H9 (cell line): Measurements from ENCODE around the gene DEFB123. TPM values are rescaled to one million over a fixed set of nuclear protein-coding genes. Genes with fewer than 3 reads are reported as not detected.

ENCODE experiments used
- DNase-seq: peaks from one replicate; pipeline ENCODE4 v3.0.0-alpha.2; 2017
- H2AFZ ChIP-seq: one replicate; pipeline ENCODE4 v1.6.1; 2013; ENCODE audit warnings: mild to moderate bottlenecking, low read length, control low read depth, moderate library complexity
- H2AK5ac ChIP-seq: 2 replicates; pipeline ENCODE4 v1.6.1; 2013; ENCODE audit warnings: low read length, control low read depth, mixed read lengths; ENCODE audit not compliant: insufficient read length
- H2BK120ac ChIP-seq: one replicate; pipeline ENCODE4 v1.6.1; 2013; ENCODE audit warnings: low read depth, mild to moderate bottlenecking, low read length, control low read depth, inconsistent platforms; ENCODE audit not compliant: poor library complexity, severe bottlenecking
- H2BK12ac ChIP-seq: 2 replicates; pipeline ENCODE4 v1.6.1; 2013; ENCODE audit warnings: low read length, control low read depth, mixed read lengths, low read depth; ENCODE audit not compliant: insufficient read length
- H2BK15ac ChIP-seq: 2 replicates; pipeline ENCODE4 v1.6.1; 2013; ENCODE audit warnings: low read depth, low read length, control low read depth
- H2BK20ac ChIP-seq: one replicate; pipeline ENCODE4 v1.6.1; 2013; ENCODE audit warnings: low read depth, mild to moderate bottlenecking, low read length, control low read depth, inconsistent platforms; ENCODE audit not compliant: poor library complexity, severe bottlenecking
- H2BK5ac ChIP-seq: 2 replicates; pipeline ENCODE4 v1.6.1; 2013; ENCODE audit warnings: low read length, control low read depth, mixed read lengths; ENCODE audit not compliant: insufficient read length
- H3K14ac ChIP-seq: 2 replicates; pipeline ENCODE4 v1.6.1; 2013; ENCODE audit warnings: low read length, control low read depth; ENCODE audit not compliant: insufficient read depth
- H3K18ac ChIP-seq: 2 replicates; pipeline ENCODE4 v1.6.1; 2013; ENCODE audit warnings: low read depth, mild to moderate bottlenecking, mixed read lengths, low read length, control low read depth; ENCODE audit not compliant: insufficient read length
- H3K23ac ChIP-seq: 2 replicates; pipeline ENCODE4 v1.6.1; 2013; ENCODE audit warnings: low read length, control low read depth, mixed read lengths, low read depth; ENCODE audit not compliant: insufficient read length
- H3K23me2 ChIP-seq: 2 replicates; pipeline ENCODE4 v1.6.1; 2013; ENCODE audit warnings: low read depth, mild to moderate bottlenecking, mixed read lengths, low read length, control low read depth; ENCODE audit not compliant: insufficient read length, poor library complexity, severe bottlenecking
- H3K27ac ChIP-seq: 2 replicates; pipeline ENCODE4 v1.5.1; 2013; ENCODE audit warnings: low read length, control low read depth, mixed read lengths, low read depth; ENCODE audit not compliant: insufficient read length
- H3K27me3 ChIP-seq: 2 replicates; pipeline ENCODE4 v1.6.1; 2013; ENCODE audit warnings: low read length, control low read depth, inconsistent platforms; ENCODE audit not compliant: insufficient read depth
- H3K4ac ChIP-seq: 2 replicates; pipeline ENCODE4 v1.6.1; 2013; ENCODE audit warnings: low read depth, mild to moderate bottlenecking, control low read depth, inconsistent platforms, low read length, moderate library complexity
- H3K4me1 ChIP-seq: 2 replicates; pipeline ENCODE4 v1.6.1; 2013; ENCODE audit warnings: low read length, control low read depth, inconsistent platforms; ENCODE audit not compliant: insufficient read depth
- H3K4me2 ChIP-seq: 2 replicates; pipeline ENCODE4 v1.6.1; 2013; ENCODE audit warnings: low read length, control low read depth, mixed read lengths; ENCODE audit not compliant: insufficient read length, insufficient read depth
- H3K56ac ChIP-seq: 2 replicates; pipeline ENCODE4 v1.6.1; 2013; ENCODE audit warnings: low read depth, mild to moderate bottlenecking, mixed read lengths, low read length, control low read depth; ENCODE audit not compliant: insufficient read length
- H3K79me1 ChIP-seq: 2 replicates; pipeline ENCODE4 v1.6.1; 2013; ENCODE audit warnings: low read depth, mild to moderate bottlenecking, moderate library complexity, low read length, control low read depth, inconsistent platforms; ENCODE audit not compliant: insufficient read depth, poor library complexity, severe bottlenecking
- H3K79me2 ChIP-seq: 2 replicates; pipeline ENCODE4 v1.6.1; 2013; ENCODE audit warnings: low read length, control low read depth, inconsistent platforms; ENCODE audit not compliant: insufficient read depth
- H3K9ac ChIP-seq: 2 replicates; pipeline ENCODE4 v1.6.1; 2013; ENCODE audit warnings: low read length, control low read depth, mixed read lengths; ENCODE audit not compliant: insufficient read length; ENCODE audit errors: extremely low read depth
- H3K9me3 ChIP-seq: one replicate; pipeline ENCODE4 v1.6.1; 2013; ENCODE audit warnings: low read depth, low read length, inconsistent platforms; ENCODE audit not compliant: control insufficient read depth
- H3T11ph ChIP-seq: one replicate; pipeline ENCODE4 v1.6.1; 2013; ENCODE audit warnings: mild to moderate bottlenecking, low read length, control low read depth, inconsistent platforms
- H4K20me1 ChIP-seq: one replicate; pipeline ENCODE4 v1.6.1; 2013; ENCODE audit not compliant: control insufficient read depth, insufficient read length, insufficient read depth
- H4K5ac ChIP-seq: 2 replicates; pipeline ENCODE4 v1.6.1; 2013; ENCODE audit warnings: low read depth, mild to moderate bottlenecking, mixed read lengths, low read length, control low read depth; ENCODE audit not compliant: insufficient read length
- H4K8ac ChIP-seq: replicated peaks from 2 replicates; pipeline ENCODE4 v1.6.1; 2013; ENCODE audit warnings: low read length, control low read depth, mixed read lengths, low read depth; ENCODE audit not compliant: insufficient read length
- H4K91ac ChIP-seq: 2 replicates; pipeline ENCODE4 v1.6.1; 2013; ENCODE audit warnings: low read depth, mild to moderate bottlenecking, moderate library complexity, mixed read lengths, low read length, control low read depth; ENCODE audit not compliant: insufficient read length
- H3K27ac Mint-ChIP-seq, 3 experiments: 2 replicates in 2 of 3; 3 replicates in 1 of 3; pipeline ENCODE4 v1.8.0; 2020 to 2021; ENCODE audit warnings: mixed read lengths in 3 of 3, mild to moderate bottlenecking in 1 of 3, moderate library complexity in 1 of 3
- H3K27me3 Mint-ChIP-seq: 2 replicates; pipeline ENCODE4 v1.8.0; 2021; ENCODE audit warnings: low read depth, mild to moderate bottlenecking, moderate library complexity, mixed read lengths
- H3K36me3 Mint-ChIP-seq, 3 experiments: 2 replicates in 2 of 3; 3 replicates in 1 of 3; pipeline ENCODE4 v1.8.0; 2020 to 2021; ENCODE audit warnings: low read depth in 3 of 3, mixed read lengths in 3 of 3; ENCODE audit not compliant: insufficient read depth in 1 of 3
- H3K4me1 Mint-ChIP-seq, 2 experiments: 2 replicates each; pipeline ENCODE4 v1.8.0; 2020; ENCODE audit warnings: mixed read lengths in 2 of 2
- H3K4me3 Mint-ChIP-seq, 2 experiments: 2 replicates in 1 of 2; 3 replicates in 1 of 2; pipeline ENCODE4 v1.8.0; 2020 to 2021; ENCODE audit warnings: mild to moderate bottlenecking in 2 of 2, mixed read lengths in 2 of 2, moderate library complexity in 1 of 2
- H3K9me3 Mint-ChIP-seq, 2 experiments: 2 replicates in 1 of 2; 3 replicates in 1 of 2; pipeline ENCODE4 v1.8.0; 2020; ENCODE audit warnings: mild to moderate bottlenecking in 2 of 2, mixed read lengths in 2 of 2, moderate library complexity in 1 of 2
- CTCF ChIP-seq: fragments of 200-600 bp; sonication (generic); conservative IDR thresholded peaks from 3 replicates; pipeline ENCODE4 v1.8.0; 2021; ENCODE audit warnings: antibody characterized with exemption, mild to moderate bottlenecking
- WGBS: extraction: QIAGEN DNeasy Blood & Tissue Kit; methylation state at CpG from one replicate; pipeline ENCODE4 v1.1.7; 2013; ENCODE audit warnings: missing lambda C conversion rate, low lambda C conversion rate, mixed read lengths; ENCODE audit not compliant: insufficient read length; ENCODE audit errors: extremely low coverage; 5-methylcytosine and 5-hydroxymethylcytosine counted together
- total RNA-seq: library from RNA; stranded (reverse); gene quantifications from 2 replicates; pipeline ENCODE4 v1.2.1, GENCODE V29; 2021

The DEFB123 gene
- total RNA-seq, 1 experiment from 2014 or later = not detected

DNA sequence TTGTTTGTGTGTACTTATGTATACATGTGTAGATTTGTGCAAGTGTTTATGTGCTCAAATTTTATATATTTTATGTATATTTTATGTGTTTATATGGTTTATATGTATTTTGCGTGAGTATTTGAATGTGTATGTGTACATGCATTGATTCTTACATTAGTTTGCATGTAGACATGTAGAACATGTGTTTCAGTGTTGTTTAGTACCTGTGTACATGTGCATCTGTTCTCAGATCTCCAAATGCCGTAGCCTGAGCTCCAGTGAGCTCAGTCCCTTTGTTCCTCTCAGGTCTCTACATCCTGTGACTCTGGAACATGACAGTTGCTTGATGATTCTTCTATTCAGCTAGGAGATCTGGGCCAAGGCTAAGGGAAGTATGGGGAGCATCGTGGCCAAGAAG, 45.5 kb upstream of the DEFB123 start:
- no peak overlapping the region for H3K14ac ChIP-seq
- H2BK5ac ChIP-seq = no peak overlapping the region
- peaks cover 4% of the 10 kb centered on the region for H3K23me2 ChIP-seq
- WGBS = 100% methylated on average over 1 of the region's 3 CpGs
- H3K4me2 ChIP-seq = no peak overlapping the region
- no peaks in the 10 kb centered on the region for H3K4me1 Mint-ChIP-seq
- H3K9ac ChIP-seq = no peak overlapping the region
- no peak overlapping the region for H3K18ac ChIP-seq
- H4K8ac ChIP-seq = no peak overlapping the region
- peaks cover 91 to 94% of the 10 kb centered on the region in 2 experiments for H3K9me3 Mint-ChIP-seq
- H3K4me3 Mint-ChIP-seq = no peak overlapping the region
- H2BK12ac ChIP-seq = no peak overlapping the region
- no peak overlapping the region for H3K23ac ChIP-seq
- H3K27me3 Mint-ChIP-seq = peaks cover 4% of the 10 kb centered on the region; the same call in 1 of the 2 replicates
- no peak overlapping the region for H3T11ph ChIP-seq
- no peaks in the 10 kb centered on the region for H3K4me1 ChIP-seq
- no peak overlapping the region for H2AK5ac ChIP-seq
- no peak overlapping the region for H2BK15ac ChIP-seq
- no peak overlapping the region for H3K56ac ChIP-seq
- H2BK20ac ChIP-seq = no peak overlapping the region
- no peaks in the 10 kb centered on the region for H4K20me1 ChIP-seq
- H3K36me3 Mint-ChIP-seq = peaks cover 4 to 57% (median 6%) of the 10 kb centered on the region in 3 experiments; a peak in 6 of 7 replicates
- no peaks in the 10 kb centered on the region for H3K27me3 ChIP-seq
- H3K9me3 ChIP-seq = peaks cover 75% of the 10 kb centered on the region
- no peaks in the 10 kb centered on the region for H3K79me1 ChIP-seq
- H4K91ac ChIP-seq = no peak overlapping the region
- no peak for DNase-seq
- no peak overlapping the region for H3K4ac ChIP-seq
- no peak overlapping the region for H3K27ac Mint-ChIP-seq
- no peak overlapping the region for H3K27ac ChIP-seq
- no peak overlapping the region for H2BK120ac ChIP-seq
- TF ChIP-seq CTCF = no peak
- H3K79me2 ChIP-seq = no peaks in the 10 kb centered on the region
- H2AFZ ChIP-seq = no peak overlapping the region
- no peak overlapping the region for H4K5ac ChIP-seq
